Fibroblast of pulmonary artery (primary cell): Measurements from ENCODE around the gene TRIM37.
A peak's percentile ranks its signal among the peaks of the same experiment; 100 is the strongest.

ENCODE experiments used
- DNase-seq: peaks from one replicate; pipeline ENCODE4 v3.0.0-alpha.2; 2010; ENCODE audit warnings: low read depth
- H3K4me3 ChIP-seq: replicated peaks from 2 replicates; pipeline ENCODE4 v1.5.1; 2011; ENCODE audit warnings: low read depth, mild to moderate bottlenecking, control low read depth, low read length, moderate library complexity
- TF ChIP-seq, protein P1 (sequence below): IDR thresholded peaks from 2 replicates; pipeline ENCODE4 v1.5.1; 2011; ENCODE audit warnings: mild to moderate bottlenecking, control low read depth, low read length, inconsistent platforms; ENCODE audit errors: missing control alignments

Gene TRIM37

DNA sequence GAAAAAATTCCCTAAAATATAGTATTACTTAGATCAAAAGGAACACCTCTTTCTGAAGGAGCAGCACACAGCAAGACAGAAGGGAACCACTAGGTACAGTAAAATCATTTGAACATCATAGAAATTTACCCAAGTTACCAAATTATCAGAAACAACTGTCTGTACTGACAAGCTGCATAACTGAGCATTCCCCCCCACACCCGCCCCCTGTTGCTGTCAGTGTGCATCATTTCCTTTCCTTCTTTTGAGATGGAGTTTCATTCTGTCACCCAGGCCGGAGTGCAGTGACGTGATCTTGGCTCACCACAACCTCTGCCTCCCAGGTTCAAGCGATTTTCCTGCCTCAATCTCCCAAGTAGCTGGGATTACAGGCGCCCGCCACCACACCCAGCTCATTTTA, 120.7 kb downstream of the TRIM37 start:
- peak; percentile 26 for DNase-seq
- TF ChIP-seq, protein P1, sequence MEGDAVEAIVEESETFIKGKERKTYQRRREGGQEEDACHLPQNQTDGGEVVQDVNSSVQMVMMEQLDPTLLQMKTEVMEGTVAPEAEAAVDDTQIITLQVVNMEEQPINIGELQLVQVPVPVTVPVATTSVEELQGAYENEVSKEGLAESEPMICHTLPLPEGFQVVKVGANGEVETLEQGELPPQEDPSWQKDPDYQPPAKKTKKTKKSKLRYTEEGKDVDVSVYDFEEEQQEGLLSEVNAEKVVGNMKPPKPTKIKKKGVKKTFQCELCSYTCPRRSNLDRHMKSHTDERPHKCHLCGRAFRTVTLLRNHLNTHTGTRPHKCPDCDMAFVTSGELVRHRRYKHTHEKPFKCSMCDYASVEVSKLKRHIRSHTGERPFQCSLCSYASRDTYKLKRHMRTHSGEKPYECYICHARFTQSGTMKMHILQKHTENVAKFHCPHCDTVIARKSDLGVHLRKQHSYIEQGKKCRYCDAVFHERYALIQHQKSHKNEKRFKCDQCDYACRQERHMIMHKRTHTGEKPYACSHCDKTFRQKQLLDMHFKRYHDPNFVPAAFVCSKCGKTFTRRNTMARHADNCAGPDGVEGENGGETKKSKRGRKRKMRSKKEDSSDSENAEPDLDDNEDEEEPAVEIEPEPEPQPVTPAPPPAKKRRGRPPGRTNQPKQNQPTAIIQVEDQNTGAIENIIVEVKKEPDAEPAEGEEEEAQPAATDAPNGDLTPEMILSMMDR = no peak
- no peak overlapping the region for H3K4me3 ChIP-seq

DNA sequence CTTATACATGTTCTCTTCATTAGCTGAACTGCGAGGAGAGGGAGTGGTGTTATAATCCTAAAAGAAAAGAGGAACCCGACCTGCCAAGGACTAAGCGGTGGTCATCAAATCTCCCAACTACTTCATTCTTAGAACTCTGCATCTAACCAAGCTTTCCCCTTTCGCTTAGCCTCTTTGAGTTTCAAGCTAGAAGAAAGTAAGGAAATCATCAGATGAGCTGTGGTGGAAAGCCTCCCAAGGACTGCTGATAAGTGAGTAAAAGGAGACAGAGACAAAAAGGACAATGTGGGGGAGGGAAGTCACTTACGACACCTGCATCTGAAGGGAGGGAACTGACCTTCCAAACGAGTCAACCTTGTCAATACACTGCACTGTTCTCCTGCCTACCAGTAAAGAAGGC, 121.3 kb downstream of the TRIM37 start:
- TF ChIP-seq, protein P1 = no peak
- no peak overlapping the region for H3K4me3 ChIP-seq
- DNase-seq = no peak

DNA sequence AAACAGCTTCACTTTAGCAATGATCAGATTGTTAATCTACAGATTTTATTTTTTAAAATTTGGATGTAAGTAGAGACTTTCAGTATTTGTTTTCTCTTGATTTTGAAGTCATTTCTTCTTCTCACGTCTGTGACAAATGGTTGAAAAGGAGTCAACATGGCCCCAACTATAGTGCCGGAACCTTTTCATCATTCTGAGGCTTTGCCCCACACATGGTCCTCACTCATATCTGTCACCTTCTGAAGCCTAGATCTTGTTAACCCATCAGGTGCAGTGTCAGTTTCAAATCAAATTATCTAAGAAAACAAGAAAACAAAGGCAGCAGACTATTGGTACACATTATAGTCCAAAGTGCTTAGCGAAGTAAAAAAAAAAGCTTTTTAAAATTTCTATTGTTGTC, 124.1 kb downstream of the TRIM37 start:
- no peak overlapping the region for H3K4me3 ChIP-seq
- DNase-seq = no peak

DNA sequence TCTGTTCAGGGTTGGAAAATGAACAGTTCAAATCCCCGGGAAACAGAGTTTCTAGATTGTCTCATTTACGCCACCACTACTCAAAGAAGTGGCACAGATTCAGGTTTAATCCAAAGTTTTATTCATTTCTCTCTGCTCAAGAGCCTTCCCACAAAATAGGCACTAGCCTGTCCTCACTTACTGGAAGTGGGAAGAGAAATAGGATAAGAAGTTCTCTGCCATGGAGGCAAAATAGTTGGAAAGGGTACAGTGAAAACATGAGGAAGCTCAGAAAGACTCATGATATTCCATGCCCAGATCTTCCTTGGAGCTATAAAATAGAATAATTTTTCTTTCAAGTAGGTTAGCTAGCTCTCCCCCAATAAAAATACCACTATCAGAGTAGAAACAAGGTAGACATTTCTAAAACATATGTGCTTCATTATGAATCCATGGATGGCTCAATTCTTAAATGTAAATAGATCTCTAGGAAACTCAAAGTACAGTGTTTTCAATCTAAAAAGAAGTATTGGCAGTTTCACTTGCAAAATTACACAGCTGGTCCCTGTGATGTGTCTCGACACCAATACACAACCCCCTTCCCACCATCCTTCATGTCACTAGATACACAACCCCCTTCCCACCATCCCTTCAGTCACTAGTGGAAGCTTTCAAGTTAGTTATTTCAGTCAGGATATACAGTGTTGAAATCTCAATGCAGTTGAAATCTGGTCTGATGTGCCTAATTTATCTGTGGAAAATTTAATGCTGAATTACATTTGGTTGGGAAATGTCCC, 125.8 kb downstream of the TRIM37 start:
- no peak overlapping the region for H3K4me3 ChIP-seq
- TF ChIP-seq, protein P1 = no peak
- no peak for DNase-seq

More for the DNA sequence above, 124.1 kb downstream of the TRIM37 start:
- TF ChIP-seq, protein P1 = no peak

DNA sequence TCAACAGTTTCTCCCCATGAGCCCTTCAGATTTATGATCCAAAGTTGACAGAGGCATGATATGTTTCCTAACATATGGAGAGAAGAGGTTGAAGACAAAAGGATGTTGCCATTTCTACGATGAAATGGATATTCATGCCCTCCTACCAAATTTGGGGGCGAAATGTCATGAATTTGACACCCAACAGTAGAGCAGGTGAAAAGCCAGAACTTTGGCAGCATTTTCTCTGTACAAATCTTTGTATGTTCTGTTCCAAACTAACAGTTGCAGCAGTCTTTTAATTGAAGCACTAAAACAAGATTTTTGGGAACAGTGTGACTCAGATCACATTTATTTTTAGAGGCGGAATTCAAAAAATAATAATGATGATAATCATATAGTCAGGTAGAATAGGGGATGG, 130.1 kb downstream of the TRIM37 start:
- TF ChIP-seq, protein P1 = no peak
- H3K4me3 ChIP-seq = no peak overlapping the region
- DNase-seq = no peak

DNA sequence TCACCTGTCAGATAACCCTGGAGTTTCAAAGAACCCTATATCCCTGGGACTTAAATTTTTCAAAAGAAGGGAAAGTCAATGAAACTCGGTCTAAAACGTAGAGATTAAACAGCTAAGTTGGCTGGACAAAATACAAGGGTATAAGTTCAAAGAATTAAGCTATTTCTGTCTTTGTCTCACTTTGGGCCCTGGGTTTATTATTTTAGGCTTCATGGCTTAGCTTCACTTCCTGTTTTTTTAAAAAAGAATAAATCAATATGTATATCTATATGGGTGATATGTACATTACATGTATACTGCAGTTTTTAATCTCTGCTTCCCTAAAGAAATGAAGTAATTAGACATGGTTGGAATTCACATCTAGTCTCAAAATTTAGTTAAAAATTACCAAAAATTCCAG, 132.3 kb downstream of the TRIM37 start:
- DNase-seq = no peak
- H3K4me3 ChIP-seq = no peak overlapping the region
- TF ChIP-seq, protein P1 = no peak
